Tibial nerve (tissue), 3 donors: ENCODE results near the gene SLC44A4.

Experiments used
- CTCF ChIP-seq, 5 experiments: fragments of 200-600 bp in 3 of 5; fragments of 450-650 bp in 2 of 5; sonication (generic) in 3 of 5; IDR thresholded peaks; one replicate each; pipeline ENCODE4 v1.5.1; 2016 to 2019; ENCODE audit warnings: antibody characterized with exemption in 5 of 5, mild to moderate bottlenecking in 3 of 5, moderate library complexity in 2 of 5
- POLR2A ChIP-seq, 2 donors: fragments of 450-650 bp; IDR thresholded peaks; one replicate each; pipeline ENCODE4 v1.6.1; 2017; ENCODE audit warnings: antibody characterized with exemption in 2 of 2, mild to moderate bottlenecking in 2 of 2, moderate library complexity in 2 of 2

DNA sequence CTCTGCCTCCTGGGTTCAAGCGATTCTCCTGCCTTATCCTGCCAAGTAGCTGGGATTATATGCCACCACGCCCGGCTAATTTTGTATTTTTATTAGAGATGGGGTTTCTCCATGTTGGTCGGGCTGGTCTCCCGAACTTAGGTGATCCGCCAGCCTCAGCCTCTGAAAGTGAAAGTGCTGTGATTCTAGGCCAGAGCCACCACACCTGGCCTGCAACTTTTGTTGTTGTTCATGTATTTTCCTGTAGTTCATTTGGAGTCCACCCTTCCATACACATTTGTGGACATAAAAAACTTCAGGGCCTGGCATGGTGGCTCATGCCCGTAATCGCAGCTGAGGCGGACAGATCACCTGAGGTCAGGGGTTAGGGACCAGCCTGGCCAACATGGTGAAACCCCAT, 36.7 kb downstream of the SLC44A4 start:
- TF ChIP-seq CTCF (IDR thresholded peaks at IDR 0.05), result no peak
- no peak for TF ChIP-seq POLR2A (IDR thresholded peaks at IDR 0.05)
